Adrenal gland (tissue), 5 donors: ENCODE measurements around the gene TICRR.

Experiments used
- CTCF ChIP-seq, 6 experiments: fragments of 450-650 bp in 4 of 6; fragments of 200-600 bp in 2 of 6; sonication (generic) in 1 of 6; IDR thresholded peaks; 1 replicate in 5 of 6; 2 replicates in 1 of 6; pipeline versions ENCODE4 v1.5.1 to v1.8.0; 2016 to 2021; ENCODE audit warnings: antibody characterized with exemption in 6 of 6, mild to moderate bottlenecking in 2 of 6, moderate library complexity in 1 of 6
- POLR2A ChIP-seq, 2 donors: fragments of 450-650 bp; IDR thresholded peaks; one replicate each; pipeline ENCODE4 v1.6.1; 2017; ENCODE audit warnings: antibody characterized with exemption in 2 of 2, mild to moderate bottlenecking in 2 of 2, moderate library complexity in 1 of 2
- donor health status: DM: no; HTN: no; CAD: no.

DNA sequence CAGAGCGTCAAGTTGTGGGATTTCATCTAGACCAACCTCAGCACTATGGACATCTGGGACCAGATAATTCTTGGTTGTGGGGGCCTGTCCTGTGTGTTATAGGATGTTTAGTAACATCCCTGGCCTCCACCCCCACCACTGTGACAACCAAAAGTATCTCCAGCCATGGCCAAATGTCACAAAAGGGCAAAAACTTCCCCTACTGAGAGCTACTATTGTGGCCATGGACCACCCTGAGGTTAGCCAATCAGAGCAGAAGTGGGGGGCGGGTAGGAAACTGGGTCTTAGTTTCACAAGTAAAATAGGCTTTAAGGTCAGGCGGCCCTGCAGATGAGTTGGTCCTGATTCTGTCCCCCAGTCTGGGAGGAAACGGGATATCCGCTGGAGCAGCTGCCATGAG lies 54.6 kb downstream of the TICRR start:
- TF ChIP-seq CTCF (IDR thresholded peaks at IDR 0.05) (no peak), POLR2A (IDR thresholded peaks at IDR 0.05) (no peak)
